NCI-H2227 treated with DMSO at 0.1 percent for 48 hours (cell line): ENCODE data around the gene KLF6.

Experiments
- DNase-seq: peaks from one replicate; lab custom pipeline; 2025; lab: John Stamatoyannopoulos, UW

KLF6 gene

GRCh38 chr10:3811291-3811870 lies 26.4 kb upstream of the KLF6 start:
- DNase-seq = no peak

GRCh38 chr10:3808689-3809199 lies 23.7 kb upstream of the KLF6 start:
- DNase-seq = no peak

DNA sequence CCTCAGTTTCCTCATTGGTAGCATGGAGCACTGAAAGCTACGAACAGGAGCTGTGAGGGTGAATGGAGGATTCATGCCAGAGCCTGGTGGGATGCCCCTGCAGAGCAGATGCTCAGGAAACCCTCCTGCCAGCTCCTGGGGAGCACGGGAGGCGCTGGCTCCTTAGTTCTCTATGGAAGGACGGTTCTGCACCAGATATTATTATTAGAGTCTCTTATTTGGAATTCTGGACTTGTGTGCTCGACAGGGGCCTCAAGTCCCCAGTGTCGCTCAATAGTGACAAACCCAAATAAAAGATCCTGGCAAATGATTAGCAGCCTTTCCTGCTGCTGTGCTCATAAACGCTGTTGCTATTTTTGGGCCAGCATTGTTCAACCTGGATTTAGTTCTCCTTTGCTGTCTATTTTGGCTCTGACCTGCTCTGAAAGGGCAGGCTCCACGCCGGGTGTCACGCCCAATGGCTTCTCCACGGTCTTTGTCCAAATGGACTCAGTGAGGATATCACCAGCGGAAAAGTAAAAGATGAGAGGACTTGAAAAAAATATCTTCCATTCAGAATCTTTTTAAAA lies 23.0 kb upstream of the KLF6 start:
- DNase-seq = no peak

DNA sequence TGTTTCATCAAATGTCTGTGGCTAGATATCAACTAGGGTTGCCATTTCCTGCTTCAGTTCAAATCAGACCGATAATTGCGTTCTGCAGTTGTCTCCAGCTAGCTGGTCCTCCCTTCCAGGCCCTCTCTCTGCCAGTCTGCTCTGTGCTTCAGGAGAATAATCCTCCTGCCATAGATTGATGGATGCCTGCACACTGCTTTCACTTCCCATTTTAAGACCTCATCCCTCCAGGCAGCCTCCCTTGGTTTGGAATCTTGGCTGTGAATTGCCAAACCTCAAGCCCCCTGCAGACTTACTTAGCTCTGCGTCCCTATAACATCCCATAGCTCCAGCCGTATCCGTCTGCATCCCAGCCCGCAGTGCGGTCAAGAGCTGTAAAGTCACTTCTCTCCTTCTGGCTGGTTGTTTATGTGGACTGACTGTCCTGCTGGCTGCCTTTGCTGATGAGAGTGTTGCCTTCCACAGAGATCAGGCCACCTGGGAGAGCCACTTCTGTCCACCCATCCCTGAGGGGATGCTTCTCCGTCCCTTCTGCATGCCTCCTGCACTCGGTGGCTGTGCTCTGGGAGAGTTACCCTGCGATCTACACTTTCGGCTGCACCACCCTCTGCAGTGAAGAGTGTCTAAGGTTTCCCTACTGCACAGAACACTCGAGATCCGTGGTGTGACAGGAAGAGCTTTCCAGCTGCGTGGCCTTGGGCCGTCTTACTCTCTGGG lies 22.4 kb upstream of the KLF6 start:
- DNase-seq = no peak

DNA sequence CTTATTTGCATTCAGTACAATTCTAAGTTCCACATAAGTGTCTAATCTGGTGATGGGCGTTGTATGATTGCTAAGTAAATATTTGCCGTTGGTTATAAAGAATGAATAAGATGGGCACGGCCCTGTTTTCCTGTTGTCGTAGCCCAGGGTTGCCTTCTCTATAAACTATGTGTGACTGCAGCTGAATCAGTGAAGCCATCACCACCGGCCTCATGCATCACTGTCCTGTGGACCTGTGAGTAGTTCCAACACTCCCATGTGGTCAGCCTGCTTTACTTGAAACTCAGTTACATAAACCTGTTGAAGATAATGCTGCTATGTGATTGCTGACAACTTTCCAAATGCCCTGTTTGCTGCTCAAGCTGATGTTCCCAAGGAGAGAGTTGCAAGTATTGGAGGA lies 21.6 kb upstream of the KLF6 start:
- no peak for DNase-seq

DNA sequence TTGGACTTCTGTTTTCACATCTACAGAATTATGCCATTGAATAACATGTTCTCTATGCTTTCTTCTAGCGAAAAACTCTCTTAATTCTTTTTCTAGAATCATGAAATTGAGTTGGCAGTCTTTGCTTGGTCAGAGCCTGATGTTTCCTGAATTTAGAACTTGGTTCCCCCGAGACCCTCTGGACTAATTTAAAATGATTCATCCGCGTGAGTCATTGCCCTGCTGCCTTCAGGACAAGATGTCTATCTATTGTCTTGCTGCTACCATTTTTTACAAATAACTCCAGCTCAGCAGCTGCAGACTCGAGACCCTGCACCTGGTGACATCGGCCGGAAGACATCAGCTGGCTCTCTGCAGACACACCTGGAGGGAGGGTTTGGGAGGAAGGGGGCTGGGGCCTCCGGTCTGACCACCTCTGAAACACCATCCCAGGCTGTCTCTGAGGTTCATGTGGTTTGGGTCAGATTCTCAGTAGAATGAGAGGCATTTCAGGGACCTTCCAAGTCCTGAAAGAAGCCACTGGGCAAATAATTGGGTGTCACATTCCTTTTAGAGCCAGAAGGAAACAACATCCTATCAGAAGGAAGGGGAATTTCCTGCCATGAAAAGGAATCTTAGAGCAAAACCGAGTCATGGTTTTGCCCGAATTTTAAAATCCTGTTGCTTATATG lies 20.9 kb upstream of the KLF6 start:
- DNase-seq = no peak

GRCh38 chr10:3805201-3805790 lies 20.3 kb upstream of the KLF6 start:
- no peak for DNase-seq

- DNase-seq = no peak
Measured at GRCh38 chr10:3803927-3804741, 19.1 kb upstream of the KLF6 start.

DNA sequence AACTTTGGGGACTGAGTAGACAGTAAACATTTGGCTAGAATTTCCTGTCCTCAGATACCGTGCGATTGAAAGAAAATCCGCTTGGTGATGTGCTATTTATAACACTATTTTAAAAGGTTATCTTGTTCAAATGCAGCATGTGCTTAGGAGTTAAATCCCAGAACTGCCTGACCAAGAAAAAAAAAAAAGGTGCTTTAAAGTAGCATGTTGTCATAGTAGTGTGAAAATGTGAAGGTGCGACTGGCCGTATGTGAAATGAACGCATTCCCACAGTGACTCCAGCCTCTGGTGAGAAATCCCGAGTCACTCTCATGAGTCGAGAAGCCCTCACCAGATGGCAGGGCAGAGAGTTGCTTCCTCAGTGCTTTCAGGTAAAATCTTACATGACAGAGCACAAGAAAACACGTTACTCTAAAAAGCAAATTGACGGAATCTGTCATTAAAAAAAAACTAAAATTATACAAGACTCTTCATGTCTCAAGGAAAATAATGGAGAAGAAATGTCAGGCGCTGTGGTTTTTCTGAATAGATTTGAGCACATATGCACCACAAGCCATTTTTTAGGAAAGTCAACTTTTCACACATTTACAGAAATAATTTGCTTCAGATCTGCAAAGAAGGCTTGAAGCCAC lies 18.4 kb upstream of the KLF6 start:
- no peak for DNase-seq

- no peak for DNase-seq
Measured at GRCh38 chr10:3802526-3803265, 17.7 kb upstream of the KLF6 start.

DNA sequence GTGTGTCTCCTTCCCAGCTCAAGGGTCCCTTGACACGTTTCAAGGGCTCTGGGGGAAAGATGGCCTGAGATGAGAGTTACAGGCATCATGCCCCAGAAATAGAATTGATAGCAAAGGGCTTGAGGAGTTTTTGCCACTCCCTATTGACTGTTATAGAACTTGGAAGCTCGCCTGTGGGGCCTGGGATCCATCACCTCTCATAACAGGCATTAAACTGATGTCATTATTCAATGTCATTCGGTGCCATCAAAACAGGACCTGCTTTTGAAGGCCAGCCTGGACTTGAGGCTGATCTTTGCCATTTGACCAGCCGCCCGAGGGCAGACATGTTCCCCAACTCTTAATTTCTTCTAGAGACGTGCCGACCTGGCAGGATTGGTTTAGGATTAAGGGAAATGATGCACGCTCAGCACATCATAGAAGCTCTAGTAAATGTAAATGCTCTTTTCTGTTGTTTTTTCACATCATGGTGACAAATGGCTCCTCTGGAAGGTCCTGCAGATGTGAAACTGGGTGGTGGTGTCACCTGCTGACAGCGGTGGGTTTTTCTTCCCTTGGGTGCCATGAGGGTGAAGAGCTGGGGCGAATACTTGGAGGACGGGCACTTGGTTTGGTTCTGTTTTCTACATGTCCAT lies 16.7 kb upstream of the KLF6 start:
- no peak for DNase-seq

GRCh38 chr10:3800586-3800985 lies 15.6 kb upstream of the KLF6 start:
- DNase-seq = no peak

DNA sequence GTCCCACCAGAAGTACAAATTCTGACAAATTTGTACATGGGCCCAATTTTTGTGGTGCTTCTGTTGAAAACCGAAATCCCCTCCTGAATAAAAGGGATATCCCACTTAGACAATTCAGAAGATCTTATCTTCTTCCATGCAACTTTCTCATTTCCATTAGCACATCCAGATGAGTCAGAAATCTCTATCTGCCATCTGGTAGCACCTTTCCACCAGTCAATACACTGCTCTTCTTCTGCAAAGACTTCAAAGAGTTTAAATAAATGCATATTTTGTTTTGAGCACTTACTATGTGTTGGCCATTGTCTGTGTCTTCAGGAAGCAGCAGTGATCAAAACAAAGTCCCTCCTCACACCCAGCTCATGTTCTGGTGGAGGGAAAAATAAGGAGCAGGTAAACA lies 12.7 kb upstream of the KLF6 start:
- no peak for DNase-seq

GRCh38 chr10:3793553-3793952 lies 8.5 kb upstream of the KLF6 start:
- DNase-seq = no peak

- DNase-seq = no peak
Measured at GRCh38 chr10:3792710-3793219, 7.8 kb upstream of the KLF6 start.

DNA sequence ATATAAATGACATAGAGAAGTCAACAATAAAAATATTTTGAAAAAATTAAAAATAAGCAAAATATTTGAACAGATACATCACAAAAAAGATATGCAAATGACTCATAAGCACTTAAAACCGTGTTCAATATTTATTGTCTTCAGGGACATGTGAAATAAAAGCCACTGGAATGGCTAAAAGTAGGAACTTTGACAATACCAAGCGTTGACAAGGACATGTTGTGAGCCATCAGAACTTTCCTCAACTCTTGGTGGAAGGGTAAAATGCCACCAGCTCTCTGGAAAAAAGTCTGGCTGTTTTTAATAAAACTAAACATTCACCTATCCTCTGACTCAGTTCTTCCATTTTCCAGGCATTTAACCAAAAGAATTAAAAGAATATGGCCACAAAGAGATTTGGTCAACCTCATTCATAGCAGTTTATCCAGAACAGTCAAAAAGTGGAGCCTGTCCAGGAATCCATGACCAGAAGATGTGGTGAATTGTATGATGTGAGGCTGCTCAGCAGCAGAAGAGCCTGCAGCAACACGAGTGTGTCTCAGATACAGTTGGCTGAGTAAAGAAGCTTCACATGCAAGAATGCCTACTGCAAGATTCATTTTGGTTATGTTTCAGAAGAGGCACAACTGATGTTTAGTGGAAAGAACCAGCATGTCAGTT lies 7.1 kb upstream of the KLF6 start:
- no peak for DNase-seq

DNA sequence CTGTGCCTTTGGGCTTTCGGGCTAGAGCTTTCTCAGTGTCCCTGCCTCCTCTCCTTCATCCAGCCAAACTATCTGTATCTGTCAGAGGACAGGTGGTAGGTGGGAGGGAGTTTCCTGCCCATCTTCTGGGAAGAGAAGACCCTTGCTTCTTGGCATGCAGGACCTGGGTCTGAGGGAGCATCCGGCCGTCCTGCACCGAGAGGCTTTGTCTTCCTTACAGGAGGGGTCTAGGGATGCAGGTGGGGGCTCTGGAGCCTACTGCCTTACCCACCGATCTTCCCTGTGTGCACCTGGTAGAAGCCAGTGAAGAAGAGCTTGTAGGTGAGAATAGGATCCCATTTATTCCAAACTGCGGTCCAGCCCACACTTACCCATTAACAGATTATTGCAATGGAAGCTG lies 5.8 kb upstream of the KLF6 start:
- no peak for DNase-seq

GRCh38 chr10:3790272-3790671 lies 5.3 kb upstream of the KLF6 start:
- no peak for DNase-seq

GRCh38 chr10:3789621-3790020 lies 4.6 kb upstream of the KLF6 start:
- no peak for DNase-seq
